BJ (cell line): ENCODE results near the gene ADORA3. TPM values are rescaled to one million over a fixed set of nuclear protein-coding genes. Genes with fewer than 3 reads are reported as not detected.

Experiments used
- CTCF ChIA-PET: fragments of 350-600 bp; formaldehyde crosslinking; extraction: SDS; loops from one replicate; lab custom pipeline; 2021; ENCODE audit warnings: antibody characterized with exemption, inconsistent platforms; lab: Yijun Ruan, JAX
- POLR2A ChIA-PET: fragments of 300-600 bp; sonication (Branson Sonifier 250); formaldehyde crosslinking; extraction: SDS; loops from one replicate; lab custom pipeline; 2021; ENCODE audit warnings: antibody characterized with exemption; lab: Charles Lee
- DNase-seq: peaks from one replicate; pipeline ENCODE4 v3.0.0-alpha.2; 2011; ENCODE audit warnings: low read depth
- H3K27me3 ChIP-seq: 2 replicates; pipeline ENCODE4 v1.6.0; 2011; ENCODE audit warnings: low read length; ENCODE audit not compliant: control insufficient read depth, insufficient read depth
- H3K36me3 ChIP-seq: 2 replicates; pipeline ENCODE4 v1.5.1; 2011; ENCODE audit warnings: low read length; ENCODE audit not compliant: control insufficient read depth, insufficient read depth
- H3K4me3 ChIP-seq: 2 replicates; pipeline ENCODE4 v1.5.1; 2011; ENCODE audit warnings: low read depth, mild to moderate bottlenecking, control low read depth, low read length
- polyA plus RNA-seq: library from polyadenylated mRNA; depleted of rRNA; stranded (reverse); fragments of >200 nt; gene quantifications from 2 replicates; pipeline ENCODE4 v1.2.3, GENCODE V29; 2011; rRNA removed
- small RNA-seq: library from RNA; depleted of rRNA; stranded (forward); fragments of <200 nt; gene quantifications from one replicate; pipeline ENCODE3, GENCODE V24; 2012; ENCODE audit warnings: low replicate concordance, low read depth; ENCODE audit not compliant: insufficient read length
- TF ChIP-seq, protein P1 (sequence below): IDR thresholded peaks from 2 replicates; pipeline ENCODE4 v1.5.1; 2011; ENCODE audit warnings: low read depth, mild to moderate bottlenecking, control low read depth, inconsistent platforms, low read length, moderate library complexity; ENCODE audit not compliant: insufficient read depth

Gene ADORA3
- polyA plus RNA-seq, 1 experiment: not detected

DNA sequence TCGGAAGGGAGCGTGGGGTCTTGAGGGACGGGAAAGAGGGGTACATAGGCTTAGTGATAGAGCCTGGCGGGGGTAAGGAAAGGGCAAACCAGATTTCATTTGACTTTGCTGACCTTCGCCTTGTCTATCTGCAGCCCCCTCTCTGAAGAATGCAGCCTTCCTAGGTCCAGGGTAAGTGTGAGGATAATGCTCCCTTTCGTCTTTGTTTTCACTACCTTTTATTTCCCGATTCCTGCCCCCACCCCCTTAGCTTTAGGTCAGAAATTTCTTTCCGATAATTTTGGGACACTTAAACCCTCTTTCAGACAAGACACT, 53.8 kb downstream of the ADORA3 start:
- no peak for DNase-seq
- Histone ChIP-seq H3K36me3 (no peaks in the 10 kb centered on the region; the same call in 1 of the 2 replicates), H3K27me3 (no peaks in the 10 kb centered on the region), H3K4me3 (peak overlapping the region; percentile 75)
- TF ChIP-seq, protein P1, sequence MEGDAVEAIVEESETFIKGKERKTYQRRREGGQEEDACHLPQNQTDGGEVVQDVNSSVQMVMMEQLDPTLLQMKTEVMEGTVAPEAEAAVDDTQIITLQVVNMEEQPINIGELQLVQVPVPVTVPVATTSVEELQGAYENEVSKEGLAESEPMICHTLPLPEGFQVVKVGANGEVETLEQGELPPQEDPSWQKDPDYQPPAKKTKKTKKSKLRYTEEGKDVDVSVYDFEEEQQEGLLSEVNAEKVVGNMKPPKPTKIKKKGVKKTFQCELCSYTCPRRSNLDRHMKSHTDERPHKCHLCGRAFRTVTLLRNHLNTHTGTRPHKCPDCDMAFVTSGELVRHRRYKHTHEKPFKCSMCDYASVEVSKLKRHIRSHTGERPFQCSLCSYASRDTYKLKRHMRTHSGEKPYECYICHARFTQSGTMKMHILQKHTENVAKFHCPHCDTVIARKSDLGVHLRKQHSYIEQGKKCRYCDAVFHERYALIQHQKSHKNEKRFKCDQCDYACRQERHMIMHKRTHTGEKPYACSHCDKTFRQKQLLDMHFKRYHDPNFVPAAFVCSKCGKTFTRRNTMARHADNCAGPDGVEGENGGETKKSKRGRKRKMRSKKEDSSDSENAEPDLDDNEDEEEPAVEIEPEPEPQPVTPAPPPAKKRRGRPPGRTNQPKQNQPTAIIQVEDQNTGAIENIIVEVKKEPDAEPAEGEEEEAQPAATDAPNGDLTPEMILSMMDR: no peak
- ChIA-PET CTCF (interaction anchor here (1.3 to 1.4 kb wide), 2 partner anchors 49 to 129 kb away, joined by 3 read pairs; no protein-coding TSS in a partner anchor), POLR2A (no interaction called here)

Small RNAs within 50 kb of the gene (small RNA-seq; reads per million reads assigned to genes)
- not detected for gene RNU6-792P

Other genes starting within 250 kb of the ADORA3 start
- gene CHIA, start 212.8 kb downstream of the ADORA3 start, polyA plus RNA-seq: not detected in 2 replicates
- gene OVGP1, start 75.9 kb downstream of the ADORA3 start, polyA plus RNA-seq: 0.83 and 1.0 TPM in 2 replicates
- gene WDR77, start 54.4 kb downstream of the ADORA3 start, polyA plus RNA-seq: 62.8 and 104 TPM in 2 replicates
- gene ATP5PB, start 54.2 kb downstream of the ADORA3 start, polyA plus RNA-seq: 224 and 328 TPM in 2 replicates
- 0.48 and 0.71 TPM in 2 replicates for gene C1orf162, start 29.6 kb downstream of the ADORA3 start, polyA plus RNA-seq
- not detected in 2 replicates for gene TMIGD3, start within 50 bp of the ADORA3 start, polyA plus RNA-seq
- 20.5 and 50.9 TPM in 2 replicates for gene RAP1A, start 116.2 kb upstream of the ADORA3 start, polyA plus RNA-seq
- 2.3 and 2.8 TPM in 2 replicates for gene INKA2, start 235.8 kb upstream of the ADORA3 start, polyA plus RNA-seq